GM12873 (cell line): ENCODE measurements around the gene KIF26B.

Source experiments
- TF ChIP-seq, protein P1 (sequence below): IDR thresholded peaks from 2 replicates; pipeline ENCODE4 v1.5.1; 2012; ENCODE audit warnings: low read depth, mild to moderate bottlenecking, moderate library complexity, low read length, control low read depth; ENCODE audit not compliant: insufficient read depth; ENCODE audit errors: missing control alignments

The KIF26B gene

DNA sequence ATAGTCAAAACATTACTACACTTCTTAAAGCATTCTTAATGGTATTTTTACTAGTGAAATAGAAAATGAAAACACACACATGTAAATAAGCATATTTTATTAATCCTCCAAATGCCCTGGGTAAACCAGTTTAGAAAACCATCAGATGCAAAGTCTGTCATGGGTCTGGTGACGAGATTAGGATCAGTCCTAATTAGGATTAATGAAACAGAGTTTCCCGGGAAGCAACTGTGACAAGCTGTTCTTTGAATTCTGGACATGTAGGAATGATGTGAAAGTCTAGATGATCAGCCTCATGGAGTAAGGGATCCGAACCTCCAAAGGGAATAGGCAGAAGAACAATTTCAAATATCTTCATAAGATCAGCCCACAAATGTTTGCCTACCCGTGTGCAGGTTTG, 250.2 kb downstream of the KIF26B start:
- TF ChIP-seq, protein P1, sequence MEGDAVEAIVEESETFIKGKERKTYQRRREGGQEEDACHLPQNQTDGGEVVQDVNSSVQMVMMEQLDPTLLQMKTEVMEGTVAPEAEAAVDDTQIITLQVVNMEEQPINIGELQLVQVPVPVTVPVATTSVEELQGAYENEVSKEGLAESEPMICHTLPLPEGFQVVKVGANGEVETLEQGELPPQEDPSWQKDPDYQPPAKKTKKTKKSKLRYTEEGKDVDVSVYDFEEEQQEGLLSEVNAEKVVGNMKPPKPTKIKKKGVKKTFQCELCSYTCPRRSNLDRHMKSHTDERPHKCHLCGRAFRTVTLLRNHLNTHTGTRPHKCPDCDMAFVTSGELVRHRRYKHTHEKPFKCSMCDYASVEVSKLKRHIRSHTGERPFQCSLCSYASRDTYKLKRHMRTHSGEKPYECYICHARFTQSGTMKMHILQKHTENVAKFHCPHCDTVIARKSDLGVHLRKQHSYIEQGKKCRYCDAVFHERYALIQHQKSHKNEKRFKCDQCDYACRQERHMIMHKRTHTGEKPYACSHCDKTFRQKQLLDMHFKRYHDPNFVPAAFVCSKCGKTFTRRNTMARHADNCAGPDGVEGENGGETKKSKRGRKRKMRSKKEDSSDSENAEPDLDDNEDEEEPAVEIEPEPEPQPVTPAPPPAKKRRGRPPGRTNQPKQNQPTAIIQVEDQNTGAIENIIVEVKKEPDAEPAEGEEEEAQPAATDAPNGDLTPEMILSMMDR: no peak

DNA sequence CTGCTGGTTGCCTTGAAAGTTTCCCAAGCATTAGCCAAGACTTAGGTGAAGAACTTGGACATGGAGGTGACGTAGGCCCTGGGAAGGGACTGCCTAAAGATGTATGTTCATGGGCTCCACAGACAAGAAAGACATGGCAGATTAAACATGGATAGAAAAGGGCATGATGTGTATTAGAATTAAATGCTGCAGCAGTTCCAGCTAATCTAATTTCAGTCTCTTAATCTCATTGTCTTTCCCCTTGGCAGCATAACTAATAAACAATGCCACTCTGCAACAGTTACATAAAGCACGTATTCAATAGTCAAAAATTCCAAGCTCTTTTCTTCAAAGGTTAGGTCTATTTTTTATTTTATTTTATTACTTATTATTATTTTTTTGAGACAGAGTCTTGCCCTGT, 251.6 kb downstream of the KIF26B start:
- TF ChIP-seq, protein P1: no peak

DNA sequence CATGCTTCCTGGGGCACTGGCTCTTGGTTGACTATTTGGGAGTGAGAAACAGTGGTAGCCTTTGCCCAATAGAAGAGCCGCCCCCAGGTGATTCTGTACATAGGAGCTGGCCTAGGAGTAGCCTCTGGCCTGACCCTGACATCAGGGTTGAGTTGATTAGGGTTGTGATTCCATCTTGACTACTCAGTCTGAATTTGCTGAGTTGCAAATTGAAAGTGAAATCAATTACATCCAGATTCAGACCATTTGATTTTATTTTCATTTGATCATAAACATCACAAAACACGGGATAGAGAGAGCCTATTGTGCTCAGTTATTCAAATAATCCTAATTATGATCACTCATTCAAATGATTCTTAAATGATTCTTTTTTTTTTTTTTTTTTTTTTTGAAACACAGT, 253.2 kb downstream of the KIF26B start:
- TF ChIP-seq, protein P1: no peak

DNA sequence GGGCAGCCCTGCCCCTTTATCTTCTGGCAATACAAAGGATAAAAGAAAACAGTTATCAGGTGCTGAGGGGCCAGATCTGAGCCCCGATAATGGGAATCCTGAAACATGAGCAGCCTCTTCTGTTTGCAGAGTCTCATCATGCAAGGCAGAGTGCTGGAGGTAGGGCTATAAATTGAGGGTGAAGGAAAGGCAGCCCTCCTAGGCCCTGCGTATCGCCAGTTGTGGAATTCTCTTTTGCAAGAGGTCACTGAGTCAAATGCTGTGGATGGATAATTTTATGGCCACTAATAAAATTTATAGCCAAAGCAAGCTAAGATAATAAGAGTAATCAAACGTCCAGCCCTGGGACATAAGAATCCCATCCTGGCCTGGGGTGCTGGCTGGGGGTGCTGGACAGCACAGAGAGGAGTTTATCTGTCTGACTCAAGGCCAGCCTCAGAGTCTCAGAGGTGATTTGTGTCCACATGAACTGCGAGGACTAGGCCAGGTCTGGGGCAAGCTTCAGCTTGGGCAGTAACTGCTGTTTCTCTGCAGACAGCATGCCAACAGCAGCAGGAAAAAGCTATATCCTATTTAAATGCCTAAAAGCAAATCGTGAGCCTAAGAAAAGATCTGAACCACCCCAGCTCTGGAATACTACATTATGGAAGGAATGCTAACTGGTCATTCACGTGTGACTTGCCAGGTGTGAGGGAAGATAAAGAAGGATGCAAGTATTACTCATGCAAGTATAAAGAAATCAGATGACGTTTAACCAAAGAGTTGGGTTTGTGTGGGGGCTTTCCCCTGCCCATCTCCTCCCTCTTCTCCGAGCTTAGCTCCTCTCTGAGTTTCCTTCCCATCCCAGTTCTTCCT, 254.8 kb downstream of the KIF26B start:
- TF ChIP-seq, protein P1: no peak

DNA sequence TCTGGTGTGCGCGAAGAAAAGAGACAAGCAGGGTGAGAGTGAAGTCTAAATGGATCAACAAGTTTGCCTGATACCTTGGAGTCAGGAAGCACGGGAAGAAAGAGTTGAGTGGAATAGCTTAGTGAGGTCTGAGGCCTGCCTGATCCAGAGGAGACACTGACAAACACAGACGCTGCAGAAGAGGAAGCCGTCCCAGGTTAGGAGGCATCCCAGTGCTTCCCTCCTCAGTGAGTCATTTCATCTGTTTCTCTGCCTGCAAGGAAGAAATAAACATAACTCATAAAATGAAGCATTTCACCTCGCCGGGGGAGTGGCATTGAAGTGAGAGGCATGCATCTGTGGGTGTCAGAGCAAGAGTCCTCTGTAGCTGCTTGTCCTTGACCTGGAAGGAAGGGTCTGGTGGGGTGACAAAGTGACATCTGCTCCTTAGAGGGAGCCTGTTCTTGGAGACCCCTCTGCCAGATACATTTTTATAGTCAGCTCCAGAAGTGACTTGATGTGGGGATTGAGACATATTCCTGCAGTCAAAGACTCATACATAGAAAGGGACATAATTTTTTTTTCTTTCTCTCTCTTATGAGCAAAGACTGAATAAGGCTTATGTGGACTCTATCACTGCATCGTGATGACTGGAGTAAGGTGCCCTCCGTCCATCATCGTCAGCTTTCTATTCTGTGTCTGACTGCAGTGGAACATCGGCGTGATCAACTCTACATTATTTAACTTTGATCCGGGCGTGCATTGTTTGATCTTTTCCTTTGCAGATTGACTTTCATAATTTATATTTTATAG, 256.7 kb downstream of the KIF26B start:
- TF ChIP-seq, protein P1: no peak

DNA sequence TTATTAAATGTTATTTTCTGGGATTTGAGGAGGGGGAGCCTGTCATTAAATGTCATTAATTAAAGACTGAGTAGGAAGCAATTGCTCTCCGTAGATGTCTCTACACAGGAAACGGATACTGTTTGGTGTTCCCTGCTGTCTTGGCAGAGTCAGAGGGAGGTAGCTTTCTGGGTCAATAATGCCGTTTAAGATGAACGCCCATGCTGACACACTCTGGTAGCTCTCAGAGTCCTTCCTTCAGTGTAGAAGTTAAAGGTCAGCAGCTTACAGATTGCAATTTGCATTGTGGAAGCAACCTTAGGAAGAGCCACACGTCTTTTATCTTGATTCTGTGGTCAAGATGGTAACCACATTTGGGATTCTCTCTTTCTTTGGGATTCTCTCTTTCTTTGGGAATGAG, 257.5 kb downstream of the KIF26B start:
- TF ChIP-seq, protein P1: no peak

DNA sequence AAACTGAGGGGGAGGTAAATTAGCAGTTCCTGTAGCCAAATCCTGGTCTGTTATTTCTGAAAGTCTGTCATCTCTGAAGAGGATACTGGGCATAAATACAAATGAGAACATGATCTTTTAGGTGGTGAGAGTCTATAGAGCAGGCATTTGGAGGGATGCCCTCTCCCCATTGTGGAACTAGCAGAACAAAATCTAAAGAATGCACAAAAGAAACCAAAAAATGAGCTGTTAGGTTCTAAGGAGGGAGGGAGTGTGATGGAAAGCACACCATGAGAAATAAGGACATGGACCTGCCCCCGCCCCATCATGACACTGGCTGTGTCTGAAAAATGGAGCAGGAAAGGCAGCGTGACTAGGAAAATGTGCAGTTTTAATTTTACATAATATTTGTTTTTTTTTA, 262.0 kb downstream of the KIF26B start:
- TF ChIP-seq, protein P1: no peak
